ENCODE measurements around the gene MPC1. TPM values are rescaled to one million over a fixed set of nuclear protein-coding genes. Genes with fewer than 3 reads are reported as not detected.
"Not testable (repeated sequence)": the region's sequence is repeated elsewhere in the genome, so short reads cannot be mapped to it uniquely, and the experiment has no call there.

Gene MPC1
- total RNA-seq, 1 donor from 2014 or later: 51.2 TPM

DNA sequence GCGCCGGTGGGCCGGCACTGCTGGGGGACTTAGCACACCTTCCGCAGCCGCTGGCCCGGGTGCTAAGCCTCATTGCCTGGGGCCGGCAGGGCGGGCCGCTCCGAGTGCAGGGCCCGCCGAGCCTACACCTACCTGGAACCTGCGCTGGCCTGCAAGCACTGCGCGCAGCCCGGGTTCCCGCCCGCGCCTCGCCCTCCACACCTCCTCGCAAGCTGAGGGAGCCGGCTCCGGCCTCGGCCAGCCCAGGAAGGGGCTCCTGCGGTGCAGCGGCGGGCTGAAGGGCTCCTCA is 10.7 kb upstream of the MPC1 start:
- TF ChIP-seq, protein P1, sequence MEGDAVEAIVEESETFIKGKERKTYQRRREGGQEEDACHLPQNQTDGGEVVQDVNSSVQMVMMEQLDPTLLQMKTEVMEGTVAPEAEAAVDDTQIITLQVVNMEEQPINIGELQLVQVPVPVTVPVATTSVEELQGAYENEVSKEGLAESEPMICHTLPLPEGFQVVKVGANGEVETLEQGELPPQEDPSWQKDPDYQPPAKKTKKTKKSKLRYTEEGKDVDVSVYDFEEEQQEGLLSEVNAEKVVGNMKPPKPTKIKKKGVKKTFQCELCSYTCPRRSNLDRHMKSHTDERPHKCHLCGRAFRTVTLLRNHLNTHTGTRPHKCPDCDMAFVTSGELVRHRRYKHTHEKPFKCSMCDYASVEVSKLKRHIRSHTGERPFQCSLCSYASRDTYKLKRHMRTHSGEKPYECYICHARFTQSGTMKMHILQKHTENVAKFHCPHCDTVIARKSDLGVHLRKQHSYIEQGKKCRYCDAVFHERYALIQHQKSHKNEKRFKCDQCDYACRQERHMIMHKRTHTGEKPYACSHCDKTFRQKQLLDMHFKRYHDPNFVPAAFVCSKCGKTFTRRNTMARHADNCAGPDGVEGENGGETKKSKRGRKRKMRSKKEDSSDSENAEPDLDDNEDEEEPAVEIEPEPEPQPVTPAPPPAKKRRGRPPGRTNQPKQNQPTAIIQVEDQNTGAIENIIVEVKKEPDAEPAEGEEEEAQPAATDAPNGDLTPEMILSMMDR (IDR thresholded peaks at IDR 0.05): no peak

DNA sequence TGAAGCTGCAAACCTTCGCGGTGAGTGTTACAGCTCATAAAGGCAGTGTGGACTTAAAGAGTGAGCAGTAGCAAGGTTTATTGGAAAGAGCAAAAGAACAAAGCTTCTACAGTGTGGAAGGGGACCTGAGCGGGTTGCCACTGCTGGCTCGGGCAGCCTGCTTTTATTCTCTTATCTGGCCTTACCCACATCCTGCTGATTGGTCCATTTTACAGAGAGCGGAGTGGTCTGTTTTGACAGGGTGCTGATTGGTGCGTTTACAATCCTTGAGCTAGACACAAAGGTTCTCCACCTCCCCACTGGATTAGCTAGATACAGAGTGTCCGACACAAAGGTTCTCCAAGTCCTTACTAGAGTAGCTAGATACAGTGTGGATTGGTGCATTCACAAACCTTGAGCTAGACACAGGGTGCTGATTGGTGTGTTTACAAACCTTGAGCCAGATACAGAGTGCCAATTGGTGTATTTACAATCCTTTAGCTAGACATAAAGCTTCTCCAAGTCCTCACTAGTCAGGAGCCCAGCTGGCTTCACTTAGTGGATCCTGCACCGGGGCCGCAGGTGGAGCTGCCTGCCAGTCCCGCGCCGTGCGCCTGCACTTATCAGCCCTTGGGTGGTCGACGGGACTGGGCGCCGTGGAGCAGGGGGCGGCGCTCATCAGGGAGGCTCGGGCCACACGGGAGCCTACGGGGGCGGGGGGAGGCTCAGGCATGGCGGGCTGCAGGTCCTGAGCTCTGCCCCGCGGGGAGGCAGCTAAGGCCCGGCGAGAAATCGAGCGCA is 10.2 kb upstream of the MPC1 start:
- not testable (repeated sequence) for ATAC-seq, H3K4me1 ChIP-seq, H3K36me3 ChIP-seq, H3K9me3 ChIP-seq, DNase-seq, H3K27ac ChIP-seq, H3K27me3 ChIP-seq, H3K4me3 ChIP-seq
- intact Hi-C loops (cut with DNase I): loop anchor here (10.0 kb wide), 1 partner anchor 118 kb away; no protein-coding TSS in a partner anchor

More for the DNA sequence above, 10.7 kb upstream of the MPC1 start:
- Histone ChIP-seq H3K36me3 (no peaks in the 10 kb centered on the region), H3K9me3 (no peaks in the 10 kb centered on the region), H3K27me3 (no peaks in the 10 kb centered on the region), H3K4me1 (peaks cover 2% of the 10 kb centered on the region), H3K4me3 (no peak overlapping the region), H3K27ac (no peak overlapping the region)
- intact Hi-C loops (cut with DNase I): loop anchor here (10.0 kb wide), 1 partner anchor 119 kb away; no protein-coding TSS in a partner anchor
- ATAC-seq (no peak), DNase-seq (no peak)

DNA sequence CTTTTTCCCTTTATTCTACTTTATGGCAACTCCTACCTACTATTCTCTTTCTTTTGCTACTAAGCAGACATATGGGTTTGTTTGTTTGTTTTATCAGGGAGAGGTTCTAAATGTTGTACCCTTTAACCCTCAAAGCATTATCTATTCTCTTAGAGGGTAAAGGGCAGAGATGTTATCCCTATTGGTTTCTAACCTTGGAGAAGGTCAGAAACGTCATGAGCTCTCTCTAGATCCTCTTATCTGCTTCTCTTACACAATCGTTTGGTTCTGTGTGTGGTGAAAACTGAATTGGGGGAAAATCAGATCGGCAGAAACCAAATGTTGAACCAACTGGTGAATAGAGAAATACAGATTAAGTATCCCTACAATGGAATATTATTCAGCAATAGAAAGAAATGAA is 6.4 kb upstream of the MPC1 start:
- DNase-seq: no peak
- Histone ChIP-seq H3K27me3 (no peaks in the 10 kb centered on the region), H3K36me3 (no peaks in the 10 kb centered on the region), H3K27ac (no peak overlapping the region), H3K4me1 (peaks cover 9% of the 10 kb centered on the region), H3K9me3 (no peaks in the 10 kb centered on the region), H3K4me3 (no peak overlapping the region)
- no peak for ATAC-seq
- intact Hi-C loops (cut with DNase I): no loop called here
- TF ChIP-seq, protein P1 (IDR thresholded peaks at IDR 0.05): no peak

DNA sequence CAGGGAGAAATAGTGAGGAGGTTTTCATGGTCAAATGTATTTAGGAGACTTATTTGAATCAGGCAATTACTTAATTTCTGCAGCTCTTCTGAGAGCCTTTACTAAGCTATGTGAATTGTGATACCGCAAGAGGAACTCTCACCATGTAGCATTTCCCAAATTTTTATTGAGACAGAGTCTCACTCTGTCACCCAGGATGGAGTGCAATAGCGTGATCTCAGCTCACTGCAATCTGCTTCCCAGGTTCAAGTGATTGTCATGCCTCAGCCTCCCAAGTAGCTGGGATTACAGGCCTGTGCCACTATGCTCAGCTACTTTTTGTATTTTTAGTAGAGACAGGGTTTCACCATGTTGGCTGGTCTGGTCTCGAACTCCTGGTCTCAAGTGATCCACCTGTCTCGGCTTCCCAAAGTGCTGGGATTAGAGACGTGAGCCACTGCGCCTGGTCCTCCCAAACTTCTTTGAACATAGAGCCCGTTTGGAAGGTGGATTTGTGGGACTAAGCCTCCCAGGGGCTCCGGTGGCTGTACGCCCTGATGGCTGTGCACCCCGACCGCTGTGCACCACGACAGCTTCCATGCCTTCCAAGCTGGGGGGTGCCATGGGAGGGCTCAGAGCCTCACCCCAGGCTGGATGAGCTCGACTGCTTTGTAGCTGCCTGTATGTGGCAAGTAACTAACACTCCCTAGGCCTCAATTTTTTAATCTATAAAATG is 5.7 kb upstream of the MPC1 start:
- no peak for ATAC-seq
- H3K36me3 ChIP-seq: no peaks in the 10 kb centered on the region
- intact Hi-C loops (cut with DNase I): no loop called here
- H3K4me3 ChIP-seq: no peak overlapping the region
- no peak for DNase-seq
- no peaks in the 10 kb centered on the region for H3K9me3 ChIP-seq
- peak overlapping the region; percentile 8 for H3K27ac ChIP-seq
- H3K27me3 ChIP-seq: no peaks in the 10 kb centered on the region
- peaks cover 14% of the 10 kb centered on the region for H3K4me1 ChIP-seq
- TF ChIP-seq, protein P1 (IDR thresholded peaks at IDR 0.05): no peak

DNA sequence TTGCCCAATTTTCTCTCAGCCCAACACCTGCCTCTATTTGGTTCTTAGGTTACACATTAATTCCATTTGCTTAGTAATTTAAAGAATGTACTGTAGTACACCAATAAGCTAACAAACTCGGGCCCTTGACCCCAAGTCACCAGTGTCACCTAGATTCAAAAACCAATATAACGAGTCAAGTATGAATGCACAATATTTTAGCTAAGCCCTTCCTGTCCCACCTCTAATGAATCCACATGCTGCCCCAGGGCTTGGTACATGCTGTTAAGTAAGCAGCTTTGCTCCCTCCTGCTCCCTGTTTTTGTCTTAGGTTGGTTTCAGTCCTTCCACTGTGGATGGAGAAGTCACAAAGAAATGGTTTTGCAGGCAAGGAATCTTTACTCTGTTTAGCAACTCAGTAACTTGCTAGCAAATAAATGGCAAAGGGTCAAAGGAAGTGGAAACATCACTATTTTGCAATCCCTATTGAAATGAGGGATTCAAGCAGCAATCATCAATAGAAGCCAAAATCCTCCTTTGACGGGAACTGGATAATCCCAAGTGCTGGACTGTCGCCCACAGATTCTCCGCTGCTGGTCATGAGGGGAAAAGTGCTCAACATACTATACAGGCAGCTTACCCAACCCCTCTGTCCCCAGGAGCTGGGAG is 5.0 kb upstream of the MPC1 start:
- TF ChIP-seq, protein P1 (IDR thresholded peaks at IDR 0.05): no peak
- Histone ChIP-seq H3K4me1 (peaks cover 14% of the 10 kb centered on the region), H3K9me3 (no peaks in the 10 kb centered on the region), H3K27ac (peak overlapping the region; percentile 8), H3K36me3 (no peaks in the 10 kb centered on the region), H3K4me3 (no peak overlapping the region), H3K27me3 (no peaks in the 10 kb centered on the region)
- DNase-seq (no peak), ATAC-seq (no peak)
- intact Hi-C loops (cut with DNase I): no loop called here

DNA sequence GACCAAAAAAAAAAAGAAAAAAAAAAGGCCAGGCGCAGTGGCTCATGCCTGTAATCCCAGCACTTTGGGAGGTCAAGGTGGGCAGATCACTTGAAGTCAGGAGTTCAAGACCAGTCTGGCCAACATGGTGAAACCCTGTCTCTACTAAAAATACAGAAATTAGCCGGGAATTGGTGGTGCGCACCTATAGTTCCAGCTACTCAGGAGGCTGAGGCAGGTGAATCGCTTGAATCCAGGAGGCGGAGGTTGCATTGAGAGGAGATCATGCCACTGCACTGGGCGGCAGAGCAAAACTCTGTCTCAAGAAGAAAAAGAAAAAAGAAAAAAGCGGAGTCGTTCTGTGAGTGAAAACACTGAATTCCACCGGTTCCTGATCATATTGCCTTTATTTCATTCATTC is 4.4 kb upstream of the MPC1 start:
- H3K4me3 ChIP-seq; ATAC-seq; H3K27ac ChIP-seq; H3K36me3 ChIP-seq; H3K27me3 ChIP-seq; intact Hi-C loops (cut with DNase I); DNase-seq; H3K9me3 ChIP-seq: not testable (repeated sequence)
- H3K4me1 ChIP-seq: peaks cover 14% of the 10 kb centered on the region
